BE2C (cell line): ENCODE measurements around the gene DLX4.

Source experiments
- DNase-seq: peaks from one replicate; pipeline ENCODE4 v3.0.0-alpha.2; 2020
- H3K27me3 ChIP-seq: fragments of 250-450 bp; sonication (Bioruptor Pico); 2 replicates; pipeline ENCODE4 v1.5.1; 2020; ENCODE audit warnings: mild to moderate bottlenecking
- H3K36me3 ChIP-seq: fragments of 250-450 bp; sonication (Bioruptor Pico); 2 replicates; pipeline ENCODE4 v1.5.1; 2020; ENCODE audit warnings: mild to moderate bottlenecking
- H3K4me1 ChIP-seq: fragments of 250-450 bp; sonication (Bioruptor Pico); 2 replicates; pipeline ENCODE4 v1.5.1; 2020
- H3K4me3 ChIP-seq: 2 replicates; pipeline ENCODE4 v1.5.1; 2011; ENCODE audit warnings: low read depth, low read length
- H3K9me3 ChIP-seq: fragments of 250-450 bp; sonication (Bioruptor Pico); 2 replicates; pipeline ENCODE4 v1.5.1; 2020
- TF ChIP-seq, protein P1 (sequence below): IDR thresholded peaks from 2 replicates; pipeline ENCODE4 v1.5.1; 2012; ENCODE audit warnings: mild to moderate bottlenecking, low read depth, low read length

Gene DLX4

DNA sequence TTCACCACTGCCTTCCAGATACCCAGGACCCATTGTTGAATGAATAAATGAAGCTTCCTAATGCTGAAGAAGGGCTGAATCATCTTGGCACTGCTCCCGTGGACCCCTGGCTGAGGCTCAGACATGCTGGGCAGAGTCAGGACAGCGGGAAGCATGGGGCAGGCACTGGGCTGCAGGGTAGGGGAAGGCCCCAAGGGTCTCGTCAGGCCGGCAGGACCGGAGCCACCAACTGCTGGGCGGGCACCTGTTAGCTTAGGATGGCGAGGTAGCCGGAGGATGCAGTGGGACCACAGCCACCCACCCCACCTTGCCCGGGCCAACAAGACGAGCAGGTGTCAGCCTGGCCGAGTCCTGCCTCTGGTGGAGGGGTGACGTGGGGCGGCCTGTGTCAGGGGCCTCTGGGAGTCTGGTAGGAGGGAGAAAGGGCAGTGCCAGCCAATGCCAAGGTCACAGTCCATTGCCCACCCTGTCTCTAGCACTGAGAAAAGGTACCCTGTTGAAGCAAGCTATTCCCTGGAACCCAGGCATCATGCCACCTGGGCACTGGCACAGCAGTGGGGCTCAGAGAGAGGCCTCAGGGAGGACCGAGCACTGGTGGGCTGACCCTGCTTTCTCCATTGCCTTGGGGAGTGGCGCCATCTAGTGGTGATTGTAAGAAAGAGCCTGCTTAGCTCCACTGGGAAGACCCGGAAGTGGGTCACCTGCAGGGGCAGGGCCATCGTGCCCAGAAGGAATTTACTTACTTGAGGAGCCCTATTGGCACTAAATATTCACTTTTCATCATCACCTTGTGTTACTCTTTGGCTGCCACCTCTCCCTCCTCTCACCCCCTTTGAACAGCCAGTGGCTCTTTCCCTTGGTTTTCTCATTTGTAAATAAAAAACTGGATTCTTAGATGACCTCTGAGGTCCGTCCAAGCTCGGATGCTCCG, 29.0 kb downstream of the DLX4 start:
- Histone ChIP-seq H3K4me3 (no peak overlapping the region; the same call in 1 of the 2 replicates), H3K27me3 (peaks cover 52% of the 10 kb centered on the region), H3K4me1 (no peaks in the 10 kb centered on the region), H3K36me3 (no peaks in the 10 kb centered on the region), H3K9me3 (no peaks in the 10 kb centered on the region)
- TF ChIP-seq, protein P1, sequence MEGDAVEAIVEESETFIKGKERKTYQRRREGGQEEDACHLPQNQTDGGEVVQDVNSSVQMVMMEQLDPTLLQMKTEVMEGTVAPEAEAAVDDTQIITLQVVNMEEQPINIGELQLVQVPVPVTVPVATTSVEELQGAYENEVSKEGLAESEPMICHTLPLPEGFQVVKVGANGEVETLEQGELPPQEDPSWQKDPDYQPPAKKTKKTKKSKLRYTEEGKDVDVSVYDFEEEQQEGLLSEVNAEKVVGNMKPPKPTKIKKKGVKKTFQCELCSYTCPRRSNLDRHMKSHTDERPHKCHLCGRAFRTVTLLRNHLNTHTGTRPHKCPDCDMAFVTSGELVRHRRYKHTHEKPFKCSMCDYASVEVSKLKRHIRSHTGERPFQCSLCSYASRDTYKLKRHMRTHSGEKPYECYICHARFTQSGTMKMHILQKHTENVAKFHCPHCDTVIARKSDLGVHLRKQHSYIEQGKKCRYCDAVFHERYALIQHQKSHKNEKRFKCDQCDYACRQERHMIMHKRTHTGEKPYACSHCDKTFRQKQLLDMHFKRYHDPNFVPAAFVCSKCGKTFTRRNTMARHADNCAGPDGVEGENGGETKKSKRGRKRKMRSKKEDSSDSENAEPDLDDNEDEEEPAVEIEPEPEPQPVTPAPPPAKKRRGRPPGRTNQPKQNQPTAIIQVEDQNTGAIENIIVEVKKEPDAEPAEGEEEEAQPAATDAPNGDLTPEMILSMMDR, result peak; percentile 94
- DNase-seq, result peak; percentile 89

DNA sequence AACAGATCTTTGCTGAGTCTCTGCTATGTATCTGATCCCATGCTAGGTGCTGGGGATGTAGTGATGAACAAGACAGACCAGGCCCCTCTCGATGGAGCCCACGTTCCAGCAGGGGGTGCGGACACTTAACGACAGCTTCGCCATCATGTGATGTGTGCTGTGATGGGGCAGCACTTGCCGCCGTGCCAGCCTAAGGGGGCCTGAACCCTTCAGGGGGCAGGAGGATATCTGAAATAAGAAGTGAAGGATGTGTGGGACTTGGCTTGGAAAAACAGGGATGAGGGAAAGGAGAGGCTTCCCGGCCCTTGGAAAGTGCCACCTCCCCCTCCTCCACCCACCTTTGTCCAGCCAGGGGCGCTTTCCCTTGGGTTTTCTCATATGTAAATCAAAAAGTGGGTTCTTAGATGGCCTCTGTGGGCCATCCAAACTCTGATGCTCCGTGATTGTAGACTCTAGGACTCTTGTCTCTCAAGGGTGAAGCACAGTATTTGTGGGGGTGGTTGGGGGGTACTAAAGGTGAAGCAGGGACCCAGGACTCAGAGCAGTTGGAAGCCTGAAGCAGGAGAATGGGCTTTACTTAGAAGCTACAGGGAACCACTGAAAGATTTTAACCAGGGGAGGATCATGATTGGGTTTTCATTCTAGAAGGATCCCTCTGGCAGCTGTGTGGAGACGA, 30.0 kb downstream of the DLX4 start:
- H3K27me3 ChIP-seq, result peaks cover 43% of the 10 kb centered on the region
- no peaks in the 10 kb centered on the region for H3K9me3 ChIP-seq
- TF ChIP-seq, protein P1, result no peak
- no peak for DNase-seq
- H3K36me3 ChIP-seq, result no peaks in the 10 kb centered on the region
- H3K4me1 ChIP-seq, result no peaks in the 10 kb centered on the region
- no peak overlapping the region; the same call in 1 of the 2 replicates for H3K4me3 ChIP-seq

DNA sequence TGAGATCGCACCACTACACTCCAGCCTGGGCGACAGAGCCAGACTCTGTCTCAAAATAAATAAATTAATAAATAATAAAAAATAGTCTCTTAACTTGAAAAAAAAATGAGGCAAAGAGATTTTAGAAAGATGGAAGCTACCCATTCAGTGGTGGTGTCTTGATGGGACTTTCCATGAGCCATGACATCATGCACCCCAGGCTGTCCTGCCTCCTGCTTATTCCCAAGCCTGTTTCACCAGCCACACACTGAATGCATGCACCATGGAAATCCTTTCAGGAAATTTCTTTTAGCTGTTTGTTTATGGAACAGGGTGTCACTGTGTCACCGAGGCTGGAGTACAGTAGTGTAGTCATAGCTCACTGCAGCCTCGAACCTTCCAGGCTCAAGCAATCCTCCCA, 34.9 kb downstream of the DLX4 start:
- TF ChIP-seq, protein P1, result no peak
- H3K4me3 ChIP-seq, result no peak overlapping the region
- no peaks in the 10 kb centered on the region for H3K36me3 ChIP-seq
- peaks cover 27% of the 10 kb centered on the region for H3K27me3 ChIP-seq
- H3K9me3 ChIP-seq, result no peaks in the 10 kb centered on the region
- no peaks in the 10 kb centered on the region for H3K4me1 ChIP-seq
- no peak for DNase-seq

- Histone ChIP-seq H3K36me3 (no peaks in the 10 kb centered on the region), H3K9me3 (no peaks in the 10 kb centered on the region; the same call in 1 of the 2 replicates), H3K4me1 (no peaks in the 10 kb centered on the region), H3K27me3 (peaks cover 28% of the 10 kb centered on the region), H3K4me3 (no peak overlapping the region)
- no peak for DNase-seq
- TF ChIP-seq, protein P1, result no peak
Measured at GRCh38 chr17:50009282-50009681, 40.3 kb downstream of the DLX4 start.

DNA sequence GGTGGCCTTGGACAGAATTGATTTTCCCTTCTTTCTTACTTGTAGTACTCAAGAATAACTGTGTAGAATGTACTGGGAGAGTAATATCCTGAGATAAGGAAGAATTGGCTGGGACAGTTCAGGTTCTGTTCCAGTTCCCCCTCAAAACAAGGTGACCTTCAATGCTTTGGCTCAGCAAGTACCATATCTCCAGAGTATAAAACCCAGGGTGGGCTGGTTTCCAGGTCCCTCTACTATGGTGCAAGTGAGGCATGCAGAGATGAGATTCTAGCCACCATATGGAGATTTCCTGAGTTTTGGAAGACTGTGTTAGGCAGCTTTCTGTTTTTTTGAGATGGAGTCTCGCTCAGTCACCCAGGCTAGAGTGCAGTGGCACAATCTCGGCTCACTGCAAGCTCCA, 44.1 kb downstream of the DLX4 start:
- H3K4me1 ChIP-seq, result no peaks in the 10 kb centered on the region
- DNase-seq, result no peak
- no peak overlapping the region for H3K4me3 ChIP-seq
- TF ChIP-seq, protein P1, result no peak
- H3K27me3 ChIP-seq, result peaks cover 28% of the 10 kb centered on the region
- H3K36me3 ChIP-seq, result no peaks in the 10 kb centered on the region
- no peaks in the 10 kb centered on the region; the same call in 1 of the 2 replicates for H3K9me3 ChIP-seq
